ENCODE data around the gene SLC29A1. TPM values are rescaled to one million over a fixed set of nuclear protein-coding genes. Genes with fewer than 3 reads are reported as not detected.

The SLC29A1 gene
- polyA plus RNA-seq (2011; rRNA removed): 25.7 and 34.1 TPM in 2 replicates
- polyA minus RNA-seq (2011; rRNA and poly(A)+ RNA removed): 18.4 and 32.0 TPM in 2 replicates

- H3K36me3 ChIP-seq (ENCODE audit: control insufficient read depth, insufficient read depth, low read length): no peaks in the 10 kb centered on the region
- TF ChIP-seq CTCF (IDR thresholded peaks at IDR 0.05; ENCODE audit: insufficient read depth, low read depth, low read length): 0 out of 2 replicates have a peak, but pooled peaks have one; percentile 26
- H3K4me3 ChIP-seq (ENCODE audit: low read depth, low read length): peak within 1 kb of the TSS; percentile 56
- ChIA-PET POLR2A (interaction anchor here (1.0 kb wide), 1 partner anchor 24 kb away, joined by 3 read pairs; no protein-coding TSS in a partner anchor), CTCF (interaction anchor here (1.0 to 6.8 kb wide), 6 partner anchors 12 to 86 kb away, joined by 3 to 89 read pairs (median 4); no protein-coding TSS in a partner anchor)
- no peaks in the 10 kb centered on the region for H3K27me3 ChIP-seq (ENCODE audit: control insufficient read depth, insufficient read depth, low read length)
- DNase-seq (ENCODE audit: low read depth): no peak
Observed at GRCh38 chr6:44223319-44224028, at the start of gene SLC29A1. SLC29A1 (plus strand) TSS chr6:44223595; CDS start chr6:44227314, 3,719 bp downstream.

- H3K27me3 ChIP-seq (ENCODE audit: control insufficient read depth, insufficient read depth, low read length): no peaks in the 10 kb centered on the region
- H3K4me3 ChIP-seq (ENCODE audit: low read depth, low read length): no peak overlapping the region
- CTCF ChIA-PET: interaction anchor here (0.7 to 1.9 kb wide), 9 partner anchors 15 to 162 kb away, joined by 3 to 8 read pairs (median 3); no protein-coding TSS in a partner anchor
- POLR2A ChIA-PET: no interaction called here
- no peak for TF ChIP-seq CTCF (IDR thresholded peaks at IDR 0.05; ENCODE audit: insufficient read depth, low read depth, low read length)
- no peak for DNase-seq (ENCODE audit: low read depth)
- no peaks in the 10 kb centered on the region for H3K36me3 ChIP-seq (ENCODE audit: control insufficient read depth, insufficient read depth, low read length)
Observed at GRCh38 chr6:44176130-44176761, 47.1 kb upstream of the SLC29A1 start.

- H3K36me3 ChIP-seq (ENCODE audit: control insufficient read depth, insufficient read depth, low read length): no peaks in the 10 kb centered on the region
- CTCF ChIA-PET: interaction anchor here (1.2 to 1.9 kb wide), 6 partner anchors 58 to 161 kb away, joined by 3 to 8 read pairs (median 3); no protein-coding TSS in a partner anchor
- no peak for DNase-seq (ENCODE audit: low read depth)
- no peak overlapping the region for H3K4me3 ChIP-seq (ENCODE audit: low read depth, low read length)
- no peaks in the 10 kb centered on the region for H3K27me3 ChIP-seq (ENCODE audit: control insufficient read depth, insufficient read depth, low read length)
- POLR2A ChIA-PET: no interaction called here
- TF ChIP-seq CTCF (IDR thresholded peaks at IDR 0.05; ENCODE audit: insufficient read depth, low read depth, low read length): no peak
Observed at GRCh38 chr6:44176762-44177509, 46.5 kb upstream of the SLC29A1 start.

DNA sequence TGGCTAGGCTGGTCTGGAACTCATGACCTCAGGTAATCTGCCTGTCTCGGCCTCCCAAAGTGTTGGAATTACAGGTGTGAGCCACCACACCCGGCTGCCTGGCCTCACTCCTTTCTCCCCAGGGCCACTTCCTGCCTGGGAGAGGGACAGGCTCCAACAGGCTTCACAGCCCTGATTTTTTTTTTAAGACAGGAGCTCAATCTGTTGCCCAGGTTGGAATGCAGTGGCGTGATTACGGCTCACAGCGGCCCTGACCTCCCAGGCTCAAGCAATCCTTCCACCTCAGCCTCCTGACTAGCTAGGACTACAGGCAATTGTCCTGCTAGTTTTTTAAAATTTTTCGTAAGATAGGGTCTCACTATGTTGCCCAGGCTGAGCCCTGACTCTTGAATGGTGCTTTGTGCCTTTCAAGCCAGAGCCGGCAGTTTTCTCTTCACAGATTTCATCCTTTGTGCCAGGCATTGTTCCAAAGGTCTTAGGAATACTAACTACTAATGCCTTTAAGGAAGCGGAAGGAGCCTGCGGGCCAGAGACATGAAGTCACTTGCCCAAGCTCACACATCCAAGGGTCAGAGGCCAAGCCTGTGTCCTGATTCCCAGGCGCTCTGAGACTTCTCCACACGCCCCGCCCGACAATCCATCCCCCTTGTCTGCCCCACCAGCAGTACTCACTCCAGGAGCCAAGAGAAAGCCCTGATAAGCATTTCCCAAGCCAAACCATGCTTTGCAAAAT lies 45.5 kb upstream of the SLC29A1 start:
- ChIA-PET CTCF (interaction anchor here (0.6 to 2.1 kb wide), 5 partner anchors 35 to 162 kb away, joined by 3 to 8 read pairs (median 4); no protein-coding TSS in a partner anchor), POLR2A (no interaction called here)
- peak; percentile 48 for DNase-seq (ENCODE audit: low read depth)
- Histone ChIP-seq H3K27me3 (ENCODE audit: control insufficient read depth, insufficient read depth, low read length) (no peaks in the 10 kb centered on the region), H3K4me3 (ENCODE audit: low read depth, low read length) (no peak overlapping the region), H3K36me3 (ENCODE audit: control insufficient read depth, insufficient read depth, low read length) (no peaks in the 10 kb centered on the region)
- no peak for TF ChIP-seq CTCF (IDR thresholded peaks at IDR 0.05; ENCODE audit: insufficient read depth, low read depth, low read length)

Data from BJ (cell line).